Pancreas (tissue), 10 donors: ENCODE data around the gene TTC39C. TPM values are rescaled to one million over a fixed set of nuclear protein-coding genes. Genes with fewer than 3 reads are reported as not detected.
A peak's percentile ranks its signal among the peaks of the same experiment; 100 is the strongest.

Source experiments
- ATAC-seq, 4 donors: fragments of 200-7000 bp; cut with Tn5 transposase; one replicate each; pipeline versions ENCODE4 v1.8.0 to v1.9.1; 2020; ENCODE audit warnings: mild to moderate bottlenecking in 4 of 4, moderate library complexity in 4 of 4
- DNase-seq, 6 donors: peaks; one replicate each; pipeline ENCODE4 v3.0.0-alpha.2; 2020
- FAIRE-seq: peaks from 2 replicates; lab custom pipeline; 2012; peaks lifted over from hg19 to GRCh38; lab: Jason Lieb, UNC
- H3K27ac ChIP-seq, 4 donors: fragments of 200-600 bp; sonication (generic); 1 replicate in 3 of 4; 2 replicates in 1 of 4; pipeline versions ENCODE4 v1.5.0 to v1.8.0; 2020
- H3K27me3 ChIP-seq, 4 donors: fragments of 200-600 bp; one replicate each; pipeline ENCODE4 v1.8.0; 2021
- H3K36me3 ChIP-seq, 3 donors: fragments of 200-600 bp; sonication (generic) in 1 of 3; one replicate each; pipeline versions ENCODE4 v1.5.0 to v1.8.0; 2020 to 2021
- H3K4me1 ChIP-seq, 3 donors: fragments of 200-600 bp; one replicate each; pipeline ENCODE4 v1.8.0; 2021
- H3K4me3 ChIP-seq, 4 donors: fragments of 200-600 bp; sonication (generic) in 2 of 4; one replicate each; pipeline versions ENCODE4 v1.5.0 to v1.8.0; 2020 to 2021
- H3K9me3 ChIP-seq, 4 donors: fragments of 200-600 bp; one replicate each; pipeline ENCODE4 v1.8.0; 2021
- WGBS, 2 donors: extraction: QIAGEN DNeasy Blood & Tissue Kit; methylation state at CpG; one replicate each; pipeline ENCODE4 v1.1.7; 2013; 5-methylcytosine and 5-hydroxymethylcytosine counted together
- intact Hi-C, 3 donors: fragments of 100-400 bp; cut with DNase I; formaldehyde crosslinking; loops; one replicate each; pipeline versions ENCODE4 v1.11.1 to v1.14.2; 2022
- polyA plus RNA-seq, 2 donors: library from polyadenylated mRNA; stranded (reverse); fragments of 200-250 nt; gene quantifications; one replicate each; pipeline ENCODE4 v1.2.3, GENCODE V29; 2013
- total RNA-seq, 6 donors: library from RNA; stranded (reverse); fragmentation: NEBNext Ultra II Directional in 4 of 6; extraction: Animal tissue kit (Norgen Biotek cat#: 25700) in 4 of 6; gene quantifications; one replicate each; pipeline versions ENCODE4 v1.2.1 to v1.2.4, GENCODE V29; 2021 to 2023
- TF ChIP-seq, protein P1 (sequence below), 4 donors: fragments of 200-600 bp; sonication (generic) in 3 of 4; IDR thresholded peaks; one replicate each; pipeline versions ENCODE4 v1.5.0 to v1.8.0; 2021; ENCODE audit warnings: antibody characterized with exemption in 4 of 4
- donor health status: healthy with polysubstance abuse.
- donor health status: DM: no; HTN: no; CAD: no; lungs with moderate emphysema.
- donor health status: DM: no; HTN: no; CAD: no.
- donor health status: control.
- donor health status: control.
- donor health status: Bipolar disorder and iron deficiency.
- donor health status: DM: yes; HTN: yes; CAD: no.
- donor health status: DM: no; HTN: no; CAD: no.
- donor health status: DM: no; HTN: no; CAD: no.
- donor health status: DM: yes; HTN: yes; CAD: no.

TTC39C gene
- total and polyA plus RNA-seq, 8 donors = 10.1 to 27.1 (median 14.2) TPM

- ATAC-seq (no peak), DNase-seq (no peak), FAIRE-seq (no peak)
- WGBS, 2 donors = 93 to 98% methylated on average over 6 of the region's 6 CpGs
- TF ChIP-seq, protein P1, sequence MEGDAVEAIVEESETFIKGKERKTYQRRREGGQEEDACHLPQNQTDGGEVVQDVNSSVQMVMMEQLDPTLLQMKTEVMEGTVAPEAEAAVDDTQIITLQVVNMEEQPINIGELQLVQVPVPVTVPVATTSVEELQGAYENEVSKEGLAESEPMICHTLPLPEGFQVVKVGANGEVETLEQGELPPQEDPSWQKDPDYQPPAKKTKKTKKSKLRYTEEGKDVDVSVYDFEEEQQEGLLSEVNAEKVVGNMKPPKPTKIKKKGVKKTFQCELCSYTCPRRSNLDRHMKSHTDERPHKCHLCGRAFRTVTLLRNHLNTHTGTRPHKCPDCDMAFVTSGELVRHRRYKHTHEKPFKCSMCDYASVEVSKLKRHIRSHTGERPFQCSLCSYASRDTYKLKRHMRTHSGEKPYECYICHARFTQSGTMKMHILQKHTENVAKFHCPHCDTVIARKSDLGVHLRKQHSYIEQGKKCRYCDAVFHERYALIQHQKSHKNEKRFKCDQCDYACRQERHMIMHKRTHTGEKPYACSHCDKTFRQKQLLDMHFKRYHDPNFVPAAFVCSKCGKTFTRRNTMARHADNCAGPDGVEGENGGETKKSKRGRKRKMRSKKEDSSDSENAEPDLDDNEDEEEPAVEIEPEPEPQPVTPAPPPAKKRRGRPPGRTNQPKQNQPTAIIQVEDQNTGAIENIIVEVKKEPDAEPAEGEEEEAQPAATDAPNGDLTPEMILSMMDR (IDR thresholded peaks at IDR 0.05) = no peak
- Histone ChIP-seq H3K9me3 (no peaks in the 10 kb centered on the region), H3K36me3 (no peaks in the 10 kb centered on the region), H3K27ac (no peak overlapping the region), H3K27me3 (no peaks in the 10 kb centered on the region), H3K4me1 (peaks cover 8 to 15% (median 13%) of the 10 kb centered on the region in 3 donors), H3K4me3 (no peak overlapping the region)
- intact Hi-C loops = no loop called here
Observed at GRCh38 chr18:23969664-23970063, 44.9 kb upstream of the TTC39C start.

DNA sequence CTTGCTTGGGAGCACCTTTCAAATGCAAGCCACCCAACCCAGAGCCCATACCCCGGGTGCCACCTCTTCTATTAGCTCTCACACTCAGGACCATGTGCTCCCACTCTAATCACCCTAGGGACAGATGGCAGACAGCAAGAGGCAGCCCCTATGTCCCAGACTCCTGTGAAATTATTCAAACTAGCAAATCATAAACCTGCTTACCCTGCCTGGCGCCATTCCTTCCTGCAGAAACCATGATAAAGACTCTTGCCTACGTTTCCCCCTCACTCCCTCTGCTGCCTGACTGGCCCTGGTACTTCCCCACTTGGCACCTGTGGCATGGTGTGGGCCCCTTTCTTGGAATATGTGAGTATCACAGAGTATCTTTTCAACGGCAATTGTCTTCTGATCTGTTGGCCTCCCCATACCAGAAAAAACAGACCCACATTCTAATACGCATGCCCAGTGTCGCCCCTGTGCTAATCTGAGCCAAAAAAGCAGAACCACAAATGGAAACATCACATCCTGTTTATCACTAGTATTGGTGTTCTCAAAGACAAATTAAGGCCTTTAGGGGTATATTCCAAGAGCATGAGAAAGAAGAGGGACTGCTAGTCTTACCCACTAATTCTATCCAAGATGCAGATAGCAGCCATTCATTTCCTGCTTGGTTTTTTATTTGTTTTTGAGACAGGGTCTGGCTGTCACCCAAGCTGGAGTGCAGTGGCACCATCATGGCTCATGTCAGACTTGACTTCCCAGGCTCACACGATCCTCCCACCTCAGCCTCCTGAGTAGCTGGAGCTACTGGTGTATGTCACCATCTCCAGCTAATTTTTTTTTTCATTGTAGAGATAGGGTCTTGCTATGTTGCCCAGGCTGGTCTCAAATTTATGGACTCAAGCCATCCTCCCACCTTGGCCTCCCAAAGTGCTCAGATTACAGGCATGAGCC is 44.1 kb upstream of the TTC39C start:
- WGBS, 2 donors = 80 to 85% methylated on average over 7 of the region's 7 CpGs
- no peak for DNase-seq
- ATAC-seq = peak in 1 of 4 donors; percentile 50
- H3K4me3 ChIP-seq = no peak overlapping the region
- TF ChIP-seq, protein P1 (IDR thresholded peaks at IDR 0.05) = no peak
- H3K4me1 ChIP-seq = peaks cover 5 to 10% (median 10%) of the 10 kb centered on the region in 3 donors
- no peaks in the 10 kb centered on the region for H3K9me3 ChIP-seq
- H3K27me3 ChIP-seq = no peaks in the 10 kb centered on the region
- no peak for FAIRE-seq
- no peak overlapping the region for H3K27ac ChIP-seq
- intact Hi-C loops = no loop called here
- no peaks in the 10 kb centered on the region for H3K36me3 ChIP-seq

DNA sequence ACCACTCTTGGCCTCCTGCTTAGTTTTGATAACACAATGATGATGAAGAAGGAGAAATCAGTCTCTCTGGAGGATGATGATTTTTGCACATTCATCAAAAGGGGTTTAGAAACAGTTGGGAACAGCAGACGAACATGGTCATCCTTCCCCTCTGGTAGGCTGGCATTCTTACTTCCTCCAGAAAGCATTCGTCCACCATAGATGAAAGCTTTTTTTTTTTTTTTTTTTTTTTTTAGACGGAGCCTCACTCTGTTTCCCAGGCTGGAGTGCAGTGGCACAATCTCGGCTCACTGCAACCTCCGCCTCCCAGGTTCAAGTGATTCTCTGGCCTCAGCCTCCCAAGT is 43.5 kb upstream of the TTC39C start:
- no peak for ATAC-seq
- H3K27me3 ChIP-seq = no peaks in the 10 kb centered on the region
- H3K4me1 ChIP-seq = peaks cover 0 to 5% (median 4%) of the 10 kb centered on the region in 3 donors
- intact Hi-C loops = no loop called here
- no peak overlapping the region for H3K27ac ChIP-seq
- no peaks in the 10 kb centered on the region for H3K36me3 ChIP-seq
- no peak for DNase-seq
- no peaks in the 10 kb centered on the region for H3K9me3 ChIP-seq
- TF ChIP-seq, protein P1 (IDR thresholded peaks at IDR 0.05) = no peak
- no peak overlapping the region for H3K4me3 ChIP-seq
- 89 to 97% methylated on average over 5 of the region's 5 CpGs for WGBS, 2 donors
- FAIRE-seq = no peak

DNA sequence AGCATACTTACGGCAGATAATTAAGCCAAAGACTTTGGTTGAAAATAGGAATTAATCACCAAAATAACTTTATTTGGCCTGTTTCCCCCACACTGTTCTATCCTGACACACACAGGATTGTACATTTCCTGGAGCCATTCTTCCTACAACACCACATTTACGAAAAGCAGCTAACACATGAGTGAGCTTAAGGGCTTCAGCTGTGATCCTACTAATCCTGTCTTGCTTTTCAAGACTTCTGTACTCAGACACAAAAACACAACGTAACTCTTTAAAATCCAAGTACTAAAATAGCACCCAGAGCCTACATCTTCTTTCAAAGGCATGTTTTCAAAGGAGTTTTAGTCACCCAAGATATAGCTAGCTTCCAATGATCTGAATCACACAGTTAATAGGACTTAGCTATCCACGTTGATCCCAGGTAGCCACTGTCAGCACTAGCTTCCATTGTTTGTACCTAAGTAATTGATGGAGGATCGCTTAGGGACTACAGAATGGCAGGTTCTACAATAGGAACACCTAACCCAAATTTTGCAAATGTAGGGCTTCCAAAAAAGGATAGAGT is 42.8 kb upstream of the TTC39C start:
- intact Hi-C loops = no loop called here
- TF ChIP-seq, protein P1 (IDR thresholded peaks at IDR 0.05) = no peak
- H3K27ac ChIP-seq = no peak overlapping the region
- 84 to 92% methylated on average over 5 of the region's 5 CpGs for WGBS, 2 donors
- ATAC-seq (no peak), FAIRE-seq (no peak), DNase-seq (no peak)
- H3K4me1 ChIP-seq = peaks cover 0 to 4% (median 4%) of the 10 kb centered on the region in 3 donors
- no peaks in the 10 kb centered on the region for H3K9me3 ChIP-seq
- no peak overlapping the region for H3K4me3 ChIP-seq
- H3K27me3 ChIP-seq = no peaks in the 10 kb centered on the region
- no peaks in the 10 kb centered on the region for H3K36me3 ChIP-seq

DNA sequence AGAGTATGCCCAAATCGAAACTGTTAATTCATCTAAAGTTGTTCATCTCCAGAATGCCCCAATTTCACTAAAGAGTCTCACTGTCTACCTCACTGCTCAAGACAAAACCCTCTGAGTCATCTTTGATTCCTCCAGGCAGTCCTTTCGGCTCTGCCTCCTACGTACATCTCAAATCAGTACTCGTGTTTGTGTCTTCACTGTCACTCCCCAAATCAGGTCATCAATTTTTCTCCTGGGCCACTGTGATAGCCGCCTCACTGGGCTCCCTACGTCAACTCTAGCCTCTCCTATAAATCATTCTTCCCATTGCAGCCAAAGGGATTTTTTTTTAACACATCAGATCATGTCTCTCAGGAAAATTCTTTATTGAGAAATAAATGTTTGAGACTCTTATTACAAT is 42.1 kb upstream of the TTC39C start:
- FAIRE-seq (no peak), ATAC-seq (no peak), DNase-seq (no peak)
- WGBS, 2 donors = 79 to 90% methylated on average over 6 of the region's 6 CpGs
- Histone ChIP-seq H3K36me3 (no peaks in the 10 kb centered on the region), H3K4me1 (no peaks in the 10 kb centered on the region), H3K9me3 (no peaks in the 10 kb centered on the region), H3K27ac (no peak overlapping the region), H3K4me3 (no peak overlapping the region), H3K27me3 (no peaks in the 10 kb centered on the region)
- TF ChIP-seq, protein P1 (IDR thresholded peaks at IDR 0.05) = no peak
- intact Hi-C loops = no loop called here
